ENCODE results near the gene CSH2.
"Not testable (repeated sequence)": the region's sequence is repeated elsewhere in the genome, so short reads cannot be mapped to it uniquely, and the experiment has no call there.

The CSH2 gene

DNA sequence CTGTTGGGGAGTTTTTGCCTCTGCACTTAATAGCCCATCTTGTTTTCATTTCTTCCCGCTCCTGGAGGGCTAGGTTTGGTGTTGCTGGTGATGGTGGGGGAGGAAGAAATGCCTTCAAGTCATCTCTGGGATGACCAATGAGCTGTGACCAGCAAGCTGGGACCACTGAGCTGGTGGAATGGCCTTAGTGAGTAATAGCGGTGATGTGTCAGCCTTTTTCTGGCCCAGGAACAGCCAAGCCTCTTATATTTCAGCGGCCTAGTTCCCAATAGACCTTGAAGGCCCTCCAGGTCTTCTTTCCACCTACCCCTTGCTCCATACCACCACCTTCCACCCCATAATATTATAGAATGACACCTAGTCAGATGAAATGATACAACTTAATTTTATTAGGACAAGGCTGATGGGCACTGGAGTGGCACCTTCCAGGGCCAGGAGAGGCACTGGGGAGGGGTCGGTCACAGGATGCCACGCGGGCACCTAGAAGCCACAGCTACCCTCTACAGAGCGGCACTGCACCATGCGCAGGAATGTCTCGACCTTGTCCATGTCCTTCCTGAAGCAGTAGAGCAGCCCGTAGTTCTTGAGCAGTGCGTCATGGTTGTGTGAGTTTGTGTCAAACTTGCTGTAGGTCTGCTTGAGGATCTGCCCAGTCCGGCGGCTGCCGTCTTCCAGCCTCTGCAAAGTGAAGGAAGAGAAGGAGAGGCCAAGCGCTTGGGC lies 1.7 kb downstream of the CSH2 start:
- H3K36me3 ChIP-seq (ENCODE audit: control insufficient read depth, insufficient read depth, low read length, severe bottlenecking); H3K4me1 ChIP-seq (ENCODE audit: control insufficient read depth, insufficient read depth, low read length); H3K9ac ChIP-seq (ENCODE audit: low read length); H3K9me3 ChIP-seq (ENCODE audit: control insufficient read depth, low read length); DNase-seq (ENCODE audit: low read depth); H3K27me3 ChIP-seq (replicated peaks; ENCODE audit: control insufficient read depth, insufficient read depth, low read length); H3K4me3 ChIP-seq (ENCODE audit: low read length): not testable (repeated sequence)

- not testable (repeated sequence) for H3K9ac ChIP-seq (ENCODE audit: low read length); H3K4me3 ChIP-seq (ENCODE audit: low read length); H3K4me1 ChIP-seq (ENCODE audit: control insufficient read depth, insufficient read depth, low read length); H3K36me3 ChIP-seq (ENCODE audit: control insufficient read depth, insufficient read depth, low read length, severe bottlenecking); H3K27me3 ChIP-seq (replicated peaks; ENCODE audit: control insufficient read depth, insufficient read depth, low read length); H3K9me3 ChIP-seq (ENCODE audit: control insufficient read depth, low read length)
- peak; percentile 32 for DNase-seq (ENCODE audit: low read depth)
Observed at GRCh38 chr17:63870292-63870665, 3.2 kb downstream of the CSH2 start.

DNA sequence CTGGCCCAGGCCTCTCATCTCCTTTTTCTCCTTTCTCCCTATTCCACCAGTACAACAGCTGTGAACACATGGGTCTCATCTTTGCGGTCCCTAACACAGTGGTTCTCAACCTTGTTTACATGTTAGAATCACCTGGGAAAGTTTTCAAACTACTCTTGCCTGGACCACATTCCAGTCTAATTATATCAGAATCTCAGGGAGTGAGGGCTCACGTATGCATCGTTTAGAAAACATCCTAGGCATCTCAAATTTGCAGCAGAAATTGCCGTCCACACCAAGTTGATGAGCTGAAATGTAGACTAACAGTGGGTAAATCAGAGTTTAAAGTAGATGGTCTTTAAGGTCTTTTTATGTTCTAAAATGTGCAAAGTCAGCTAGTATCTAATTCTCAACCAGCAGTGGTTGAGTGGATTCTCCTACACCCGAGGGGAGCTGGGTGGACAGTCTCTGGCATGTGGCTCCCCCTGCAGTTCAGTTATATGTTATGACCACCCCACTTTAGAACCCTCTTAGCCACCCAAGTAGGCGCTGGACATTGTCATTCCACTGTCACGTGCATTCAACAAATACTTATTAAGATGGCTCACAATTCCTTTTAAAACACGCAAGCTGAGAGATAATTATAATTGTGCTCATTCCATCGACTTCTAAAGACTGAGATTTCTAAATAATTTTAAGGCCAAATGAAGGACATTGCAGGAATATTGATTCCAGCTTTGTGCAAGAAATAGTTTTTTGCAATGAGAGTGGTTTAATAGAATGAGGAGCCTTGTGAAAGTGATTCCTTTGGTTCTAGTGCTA lies 3.8 kb downstream of the CSH2 start:
- not testable (repeated sequence) for H3K4me1 ChIP-seq (ENCODE audit: control insufficient read depth, insufficient read depth, low read length); H3K9me3 ChIP-seq (ENCODE audit: control insufficient read depth, low read length); H3K9ac ChIP-seq (ENCODE audit: low read length); H3K4me3 ChIP-seq (ENCODE audit: low read length); H3K27me3 ChIP-seq (replicated peaks; ENCODE audit: control insufficient read depth, insufficient read depth, low read length); H3K36me3 ChIP-seq (ENCODE audit: control insufficient read depth, insufficient read depth, low read length, severe bottlenecking)
- peak; percentile 34 for DNase-seq (ENCODE audit: low read depth)

- not testable (repeated sequence) for H3K36me3 ChIP-seq (ENCODE audit: control insufficient read depth, insufficient read depth, low read length, severe bottlenecking); H3K27me3 ChIP-seq (replicated peaks; ENCODE audit: control insufficient read depth, insufficient read depth, low read length); H3K4me3 ChIP-seq (ENCODE audit: low read length); H3K9ac ChIP-seq (ENCODE audit: low read length); H3K4me1 ChIP-seq (ENCODE audit: control insufficient read depth, insufficient read depth, low read length); H3K9me3 ChIP-seq (ENCODE audit: control insufficient read depth, low read length)
- DNase-seq (ENCODE audit: low read depth), result peak; percentile 14
Observed at GRCh38 chr17:63866625-63867024, 6.9 kb downstream of the CSH2 start.

- Histone ChIP-seq H3K9ac (ENCODE audit: low read length) (no peak overlapping the region), H3K4me1 (ENCODE audit: control insufficient read depth, insufficient read depth, low read length) (no peaks in the 10 kb centered on the region), H3K9me3 (ENCODE audit: control insufficient read depth, low read length) (no peaks in the 10 kb centered on the region), H3K27me3 (replicated peaks; ENCODE audit: control insufficient read depth, insufficient read depth, low read length) (no peaks in the 10 kb centered on the region), H3K4me3 (ENCODE audit: low read length) (no peak overlapping the region), H3K36me3 (ENCODE audit: control insufficient read depth, insufficient read depth, low read length, severe bottlenecking) (no peaks in the 10 kb centered on the region)
- DNase-seq (ENCODE audit: low read depth), result no peak
Observed at GRCh38 chr17:63859257-63859656, 14.2 kb downstream of the CSH2 start.

DNA sequence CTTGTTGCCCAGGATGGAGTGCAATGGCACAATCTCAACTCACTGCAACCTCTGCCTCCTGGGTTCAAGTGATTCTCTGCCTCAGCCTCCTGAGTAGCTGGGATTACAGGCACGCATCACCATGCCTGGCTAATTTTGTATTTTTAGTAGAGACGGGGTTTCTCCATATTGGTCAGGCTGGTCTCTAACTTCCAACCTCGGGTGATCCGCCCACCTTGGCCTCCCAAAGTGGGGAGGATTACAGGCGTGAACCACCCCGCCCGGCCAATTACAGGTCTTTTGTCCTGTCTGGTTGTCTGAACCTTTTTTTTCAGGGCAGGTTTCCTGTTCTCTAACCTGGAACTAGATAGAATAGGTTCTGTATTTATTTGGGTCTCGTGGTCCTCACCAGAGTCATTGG lies 17.1 kb downstream of the CSH2 start:
- H3K27me3 ChIP-seq (replicated peaks; ENCODE audit: control insufficient read depth, insufficient read depth, low read length), result not testable (repeated sequence)

DNA sequence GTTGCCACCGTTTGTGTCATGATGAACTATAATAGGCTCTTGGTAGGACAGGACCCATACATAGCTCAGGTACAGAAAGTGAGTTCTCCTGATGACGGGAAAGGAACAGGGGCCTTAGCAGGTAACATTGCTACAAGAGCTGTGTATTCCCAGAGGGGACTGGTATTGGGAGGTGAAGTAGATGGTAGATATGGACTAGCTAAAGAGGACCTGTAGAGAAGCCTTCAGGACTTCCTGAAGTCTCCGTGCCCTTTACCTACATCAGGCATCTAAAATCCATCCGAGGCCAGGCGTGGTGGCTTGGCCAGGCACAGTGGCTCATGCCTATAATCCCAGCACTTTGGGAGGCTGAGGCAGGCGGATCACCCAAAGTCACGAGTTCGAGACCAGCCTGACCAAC lies 18.3 kb downstream of the CSH2 start:
- Histone ChIP-seq H3K4me1 (ENCODE audit: control insufficient read depth, insufficient read depth, low read length) (no peaks in the 10 kb centered on the region), H3K9ac (ENCODE audit: low read length) (no peak overlapping the region), H3K27me3 (replicated peaks; ENCODE audit: control insufficient read depth, insufficient read depth, low read length) (no peaks in the 10 kb centered on the region), H3K9me3 (ENCODE audit: control insufficient read depth, low read length) (no peaks in the 10 kb centered on the region), H3K36me3 (ENCODE audit: control insufficient read depth, insufficient read depth, low read length, severe bottlenecking) (no peaks in the 10 kb centered on the region), H3K4me3 (ENCODE audit: low read length) (no peak overlapping the region)
- no peak for DNase-seq (ENCODE audit: low read depth)

More for the DNA sequence above, 17.1 kb downstream of the CSH2 start:
- not testable (repeated sequence) for DNase-seq (ENCODE audit: low read depth); H3K36me3 ChIP-seq (ENCODE audit: control insufficient read depth, insufficient read depth, low read length, severe bottlenecking); H3K4me3 ChIP-seq (ENCODE audit: low read length); H3K9ac ChIP-seq (ENCODE audit: low read length); H3K9me3 ChIP-seq (ENCODE audit: control insufficient read depth, low read length); H3K4me1 ChIP-seq (ENCODE audit: control insufficient read depth, insufficient read depth, low read length)

DNA sequence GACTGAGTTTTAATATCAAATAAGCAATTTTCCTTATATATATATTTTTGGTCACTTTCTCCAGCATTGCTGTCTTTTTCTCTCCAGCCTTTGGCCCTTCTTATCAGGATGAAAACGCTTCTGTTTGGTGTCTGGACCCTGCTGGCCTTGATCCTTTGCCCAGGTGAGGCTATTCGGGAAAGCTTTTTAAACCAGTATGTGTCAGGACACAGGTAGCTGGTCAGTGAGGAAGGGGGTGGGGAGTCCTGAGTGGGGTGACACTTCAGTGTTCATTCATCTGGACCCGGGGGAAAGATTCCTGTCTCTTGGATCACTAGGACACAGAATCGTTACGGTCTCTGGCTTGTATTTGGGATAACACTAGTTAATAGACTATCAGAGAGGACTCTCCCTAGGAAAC lies 18.8 kb downstream of the CSH2 start:
- DNase-seq (ENCODE audit: low read depth), result no peak
- Histone ChIP-seq H3K9ac (ENCODE audit: low read length) (no peak overlapping the region), H3K9me3 (ENCODE audit: control insufficient read depth, low read length) (no peaks in the 10 kb centered on the region), H3K4me3 (ENCODE audit: low read length) (no peak overlapping the region), H3K27me3 (replicated peaks; ENCODE audit: control insufficient read depth, insufficient read depth, low read length) (no peaks in the 10 kb centered on the region), H3K4me1 (ENCODE audit: control insufficient read depth, insufficient read depth, low read length) (no peaks in the 10 kb centered on the region), H3K36me3 (ENCODE audit: control insufficient read depth, insufficient read depth, low read length, severe bottlenecking) (no peaks in the 10 kb centered on the region)

DNA sequence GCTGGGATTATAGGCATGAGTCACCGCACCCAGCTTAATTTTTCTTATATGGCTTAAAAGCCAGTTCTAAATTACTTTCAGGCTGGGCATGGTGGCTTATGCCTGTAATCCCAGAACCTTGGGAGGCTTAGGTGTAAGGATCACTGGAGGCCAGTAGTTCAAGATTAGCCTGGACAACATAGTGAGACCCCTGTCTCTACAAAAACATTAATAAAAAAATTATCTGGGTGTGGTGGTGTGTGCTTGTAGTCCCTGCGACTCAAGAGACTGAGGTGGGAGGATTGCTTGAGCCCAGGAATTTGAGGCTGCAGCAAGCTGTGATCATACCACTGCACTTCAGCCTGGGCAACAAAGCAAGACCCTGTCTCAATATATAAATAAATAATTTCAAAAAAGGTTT lies 20.2 kb downstream of the CSH2 start:
- no peak for DNase-seq (ENCODE audit: low read depth)
- Histone ChIP-seq H3K4me3 (ENCODE audit: low read length) (no peak overlapping the region), H3K9ac (ENCODE audit: low read length) (no peak overlapping the region), H3K36me3 (ENCODE audit: control insufficient read depth, insufficient read depth, low read length, severe bottlenecking) (no peaks in the 10 kb centered on the region), H3K9me3 (ENCODE audit: control insufficient read depth, low read length) (no peaks in the 10 kb centered on the region), H3K4me1 (ENCODE audit: control insufficient read depth, insufficient read depth, low read length) (no peaks in the 10 kb centered on the region), H3K27me3 (replicated peaks; ENCODE audit: control insufficient read depth, insufficient read depth, low read length) (no peaks in the 10 kb centered on the region)

DNA sequence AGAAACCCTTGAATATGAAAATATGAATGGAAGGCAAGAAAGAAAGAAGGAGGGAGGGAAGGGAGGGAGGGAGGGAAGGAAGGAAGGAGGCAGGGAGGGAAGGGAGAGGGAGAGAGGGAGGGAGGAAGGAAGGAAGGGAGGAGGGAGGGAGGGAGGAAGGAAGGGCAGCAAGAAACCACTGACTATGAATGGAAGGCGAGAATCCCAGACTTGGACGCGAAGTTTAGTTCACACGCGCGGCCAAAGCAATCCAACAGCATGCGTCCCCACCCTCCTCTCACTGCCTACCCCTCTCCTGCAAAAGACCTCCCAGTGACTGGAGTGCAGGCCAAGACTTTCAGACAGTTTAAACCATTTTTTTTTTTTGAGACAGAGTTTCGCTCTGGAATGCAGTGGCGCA lies 23.1 kb downstream of the CSH2 start:
- H3K27me3 ChIP-seq (replicated peaks; ENCODE audit: control insufficient read depth, insufficient read depth, low read length), result no peaks in the 10 kb centered on the region
- no peak overlapping the region for H3K9ac ChIP-seq (ENCODE audit: low read length)
- DNase-seq (ENCODE audit: low read depth), result no peak
- no peak overlapping the region for H3K4me3 ChIP-seq (ENCODE audit: low read length)
- H3K4me1 ChIP-seq (ENCODE audit: control insufficient read depth, insufficient read depth, low read length), result no peaks in the 10 kb centered on the region
- no peaks in the 10 kb centered on the region for H3K9me3 ChIP-seq (ENCODE audit: control insufficient read depth, low read length)
- no peaks in the 10 kb centered on the region for H3K36me3 ChIP-seq (ENCODE audit: control insufficient read depth, insufficient read depth, low read length, severe bottlenecking)

GRCh38 chr17:63848834-63849689 lies 24.4 kb downstream of the CSH2 start:
- peak overlapping the region; percentile 82 for H3K9ac ChIP-seq (ENCODE audit: low read length)
- no peaks in the 10 kb centered on the region for H3K27me3 ChIP-seq (replicated peaks; ENCODE audit: control insufficient read depth, insufficient read depth, low read length)
- H3K4me3 ChIP-seq (ENCODE audit: low read length), result peak overlapping the region; percentile 65

More at GRCh38 chr17:63848834-63849689, 24.4 kb downstream of the CSH2 start:
- Histone ChIP-seq H3K4me1 (ENCODE audit: control insufficient read depth, insufficient read depth, low read length) (peaks cover 4% of the 10 kb centered on the region), H3K9me3 (ENCODE audit: control insufficient read depth, low read length) (no peaks in the 10 kb centered on the region), H3K36me3 (ENCODE audit: control insufficient read depth, insufficient read depth, low read length, severe bottlenecking) (no peaks in the 10 kb centered on the region)
- DNase-seq (ENCODE audit: low read depth), result peak; percentile 92
